Liver (tissue), 9 donors: Measurements from ENCODE around the gene FGF3. TPM values are rescaled to one million over a fixed set of nuclear protein-coding genes. Genes with fewer than 3 reads are reported as not detected.

Source experiments
- DNase-seq: peaks from one replicate; pipeline ENCODE4 v3.0.0-alpha.2; 2017; ENCODE audit warnings: low spot score
- H3K27ac ChIP-seq, 2 donors: one replicate each; pipeline ENCODE4 v1.7.0; 2013; ENCODE audit warnings: inconsistent platforms in 2 of 2, low read length in 2 of 2, control low read depth in 1 of 2, low read depth in 1 of 2, mild to moderate bottlenecking in 1 of 2
- H3K27me3 ChIP-seq, 4 donors: one replicate each; pipeline versions ENCODE4 v1.6.1 to v1.7.0; 2013; ENCODE audit warnings: low read length in 3 of 4, inconsistent platforms in 1 of 4, mild to moderate bottlenecking in 1 of 4, moderate library complexity in 1 of 4; ENCODE audit not compliant: control insufficient read depth in 4 of 4, insufficient read depth in 4 of 4
- H3K36me3 ChIP-seq, 4 donors: one replicate each; pipeline versions ENCODE4 v1.6.1 to v1.7.0; 2013; ENCODE audit warnings: low read length in 3 of 4, mild to moderate bottlenecking in 3 of 4, low read depth in 1 of 4, moderate library complexity in 1 of 4; ENCODE audit not compliant: control insufficient read depth in 4 of 4, insufficient read depth in 3 of 4
- H3K4me1 ChIP-seq, 4 donors: one replicate each; pipeline versions ENCODE4 v1.6.1 to v1.7.0; 2013; ENCODE audit warnings: low read length in 3 of 4, mild to moderate bottlenecking in 3 of 4, moderate library complexity in 1 of 4; ENCODE audit not compliant: control insufficient read depth in 4 of 4, insufficient read depth in 4 of 4
- H3K4me3 ChIP-seq, 3 donors: one replicate each; pipeline versions ENCODE4 v1.6.1 to v1.7.0; 2013; ENCODE audit warnings: low read length in 3 of 3, control low read depth in 1 of 3, low read depth in 1 of 3, mild to moderate bottlenecking in 1 of 3
- H3K9ac ChIP-seq, 2 donors: one replicate each; pipeline ENCODE4 v1.7.0; 2013; ENCODE audit warnings: low read length in 2 of 2, mild to moderate bottlenecking in 2 of 2, moderate library complexity in 2 of 2, control low read depth in 1 of 2, low read depth in 1 of 2
- H3K9me3 ChIP-seq, 4 donors: one replicate each; pipeline versions ENCODE4 v1.6.1 to v1.7.0; 2013; ENCODE audit warnings: low read length in 3 of 4; ENCODE audit not compliant: control insufficient read depth in 4 of 4
- EGR1 ChIP-seq, 2 donors: IDR thresholded peaks; 2 replicates each; pipeline ENCODE4 v1.6.1; 2016 to 2018; ENCODE audit warnings: antibody characterized with exemption in 2 of 2, low read depth in 2 of 2
- FOXA2 ChIP-seq: IDR thresholded peaks from 2 replicates; pipeline ENCODE4 v1.6.1; 2016; ENCODE audit warnings: antibody characterized with exemption
- GABPA ChIP-seq, 2 donors: IDR thresholded peaks in 1 of 2; conservative IDR thresholded peaks in 1 of 2; 2 replicates each; pipeline ENCODE4 v1.6.1; 2016; ENCODE audit warnings: antibody characterized with exemption in 2 of 2, mild to moderate bottlenecking in 1 of 2, moderate library complexity in 1 of 2
- HNF4A ChIP-seq, 2 donors: conservative IDR thresholded peaks; 2 replicates each; pipeline ENCODE4 v1.6.1; 2016; ENCODE audit warnings: antibody characterized with exemption in 2 of 2, mild to moderate bottlenecking in 2 of 2
- HNF4G ChIP-seq: IDR thresholded peaks from 2 replicates; pipeline ENCODE4 v1.6.1; 2016; ENCODE audit warnings: antibody characterized with exemption
- JUND ChIP-seq, 2 donors: IDR thresholded peaks; 2 replicates each; pipeline ENCODE4 v1.6.1; 2016; ENCODE audit warnings: antibody characterized with exemption in 2 of 2
- NR2F2 ChIP-seq: IDR thresholded peaks from 2 replicates; pipeline ENCODE4 v1.6.1; 2016; ENCODE audit warnings: antibody characterized with exemption
- RAD21 ChIP-seq, 2 donors: IDR thresholded peaks; 2 replicates each; pipeline ENCODE4 v1.6.1; 2016; ENCODE audit warnings: antibody characterized with exemption in 2 of 2, mild to moderate bottlenecking in 2 of 2
- RXRA ChIP-seq, 2 donors: IDR thresholded peaks; 2 replicates each; pipeline ENCODE4 v1.6.1; 2017 to 2018; ENCODE audit warnings: antibody characterized with exemption in 2 of 2, mild to moderate bottlenecking in 1 of 2
- SP1 ChIP-seq: IDR thresholded peaks from 2 replicates; pipeline ENCODE4 v1.6.1; 2018; ENCODE audit warnings: antibody characterized with exemption, mild to moderate bottlenecking
- TAF1 ChIP-seq: conservative IDR thresholded peaks from 2 replicates; pipeline ENCODE4 v1.6.1; 2016; ENCODE audit warnings: antibody characterized with exemption, mild to moderate bottlenecking
- YY1 ChIP-seq: IDR thresholded peaks from 2 replicates; pipeline ENCODE4 v1.6.1; 2016; ENCODE audit warnings: antibody characterized with exemption, mild to moderate bottlenecking
- WGBS: extraction: QIAGEN DNeasy Blood & Tissue Kit; methylation state at CpG from one replicate; pipeline ENCODE4 v1.1.7; 2013; 5-methylcytosine and 5-hydroxymethylcytosine counted together
- polyA plus RNA-seq, 2 donors: library from polyadenylated mRNA; stranded (reverse) in 1 of 2; unstranded in 1 of 2; fragments of 200-250 nt in 1 of 2; fragments of >200 nt in 1 of 2; fragmentation: Nextera tagmentation in 1 of 2; extraction: Ambion mirVana in 1 of 2; gene quantifications; one replicate each; pipeline versions ENCODE4 v1.2.1 to v1.2.3, GENCODE V29; 2013 to 2015
- total RNA-seq, 2 donors: library from RNA; depleted of rRNA; stranded (reverse); fragments of >200 nt; gene quantifications; one replicate each; pipeline ENCODE4 v1.2.3, GENCODE V29; 2014
- TF ChIP-seq, protein P1 (sequence below): IDR thresholded peaks from 2 replicates; pipeline ENCODE4 v1.6.1; 2016; ENCODE audit warnings: antibody characterized with exemption
- TF ChIP-seq, protein P2 (sequence below): IDR thresholded peaks from 2 replicates; pipeline ENCODE4 v1.6.1; 2016; ENCODE audit warnings: antibody characterized with exemption
- TF ChIP-seq, protein P3 (sequence below): IDR thresholded peaks from 2 replicates; pipeline ENCODE4 v1.6.1; 2016; ENCODE audit warnings: antibody characterized with exemption, mild to moderate bottlenecking
- TF ChIP-seq, protein P4 (sequence below): IDR thresholded peaks from 2 replicates; pipeline ENCODE4 v1.6.1; 2016; ENCODE audit warnings: antibody characterized with exemption
- donor health status: healthy.
- donor health status: healthy.
- donor health status: healthy.
- donor health status: healthy.
- donor health status: healthy.

FGF3 gene
- total and polyA plus RNA-seq, 4 donors: not detected

DNA sequence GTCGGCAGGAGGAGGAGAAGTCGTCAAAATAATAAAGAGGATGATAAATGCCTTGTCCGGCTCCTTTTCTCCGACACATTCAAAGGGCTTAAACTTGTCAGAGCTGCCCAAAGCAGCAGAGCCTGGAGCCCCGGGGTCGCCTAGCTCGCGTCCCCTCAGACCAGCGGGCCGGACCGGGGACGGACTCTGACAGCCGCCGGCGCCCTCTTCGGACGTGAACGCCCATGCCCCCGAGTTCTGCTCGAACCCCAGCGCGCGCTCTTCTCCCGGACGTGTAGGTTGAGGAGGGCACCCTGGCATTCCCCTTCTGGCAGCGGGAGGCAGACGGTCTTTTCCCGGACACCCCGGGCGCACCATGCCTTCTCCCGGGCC is 999 bp downstream of the FGF3 start:
- no peak for DNase-seq
- 3% methylated on average over 31 of the region's 31 CpGs for WGBS
- no peaks in the 10 kb centered on the region for H3K36me3 ChIP-seq
- peaks cover 4 to 12% (median 6%) of the 10 kb centered on the region in 4 donors for H3K4me1 ChIP-seq
- H3K9me3 ChIP-seq: no peaks in the 10 kb centered on the region
- no peak overlapping the region for H3K9ac ChIP-seq
- no peak overlapping the region for H3K27ac ChIP-seq
- peak overlapping the region in 1 of 3 donors; percentile 11 for H3K4me3 ChIP-seq
- TF ChIP-seq JUND (IDR thresholded peaks at IDR 0.05) (no peak), RAD21 (IDR thresholded peaks at IDR 0.05) (no peak), EGR1 (IDR thresholded peaks at IDR 0.05; ENCODE audit: low read depth in 2 of 2) (no peak), RXRA (IDR thresholded peaks at IDR 0.05) (no peak), GABPA (IDR thresholded peaks at IDR 0.05 in 1 of 2, conservative IDR thresholded peaks at IDR 0.05 in 1 of 2) (no peak), HNF4A (conservative IDR thresholded peaks at IDR 0.05) (no peak), HNF4G (no peak), SP1 (no peak), YY1 (no peak)
- TF ChIP-seq, protein P1, sequence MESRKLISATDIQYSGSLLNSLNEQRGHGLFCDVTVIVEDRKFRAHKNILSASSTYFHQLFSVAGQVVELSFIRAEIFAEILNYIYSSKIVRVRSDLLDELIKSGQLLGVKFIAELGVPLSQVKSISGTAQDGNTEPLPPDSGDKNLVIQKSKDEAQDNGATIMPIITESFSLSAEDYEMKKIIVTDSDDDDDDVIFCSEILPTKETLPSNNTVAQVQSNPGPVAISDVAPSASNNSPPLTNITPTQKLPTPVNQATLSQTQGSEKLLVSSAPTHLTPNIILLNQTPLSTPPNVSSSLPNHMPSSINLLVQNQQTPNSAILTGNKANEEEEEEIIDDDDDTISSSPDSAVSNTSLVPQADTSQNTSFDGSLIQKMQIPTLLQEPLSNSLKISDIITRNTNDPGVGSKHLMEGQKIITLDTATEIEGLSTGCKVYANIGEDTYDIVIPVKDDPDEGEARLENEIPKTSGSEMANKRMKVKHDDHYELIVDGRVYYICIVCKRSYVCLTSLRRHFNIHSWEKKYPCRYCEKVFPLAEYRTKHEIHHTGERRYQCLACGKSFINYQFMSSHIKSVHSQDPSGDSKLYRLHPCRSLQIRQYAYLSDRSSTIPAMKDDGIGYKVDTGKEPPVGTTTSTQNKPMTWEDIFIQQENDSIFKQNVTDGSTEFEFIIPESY: no peak
- TF ChIP-seq, protein P2, sequence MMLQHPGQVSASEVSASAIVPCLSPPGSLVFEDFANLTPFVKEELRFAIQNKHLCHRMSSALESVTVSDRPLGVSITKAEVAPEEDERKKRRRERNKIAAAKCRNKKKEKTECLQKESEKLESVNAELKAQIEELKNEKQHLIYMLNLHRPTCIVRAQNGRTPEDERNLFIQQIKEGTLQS: no peak
- H3K27me3 ChIP-seq: peaks cover 6 to 20% (median 13%) of the 10 kb centered on the region in 4 donors

DNA sequence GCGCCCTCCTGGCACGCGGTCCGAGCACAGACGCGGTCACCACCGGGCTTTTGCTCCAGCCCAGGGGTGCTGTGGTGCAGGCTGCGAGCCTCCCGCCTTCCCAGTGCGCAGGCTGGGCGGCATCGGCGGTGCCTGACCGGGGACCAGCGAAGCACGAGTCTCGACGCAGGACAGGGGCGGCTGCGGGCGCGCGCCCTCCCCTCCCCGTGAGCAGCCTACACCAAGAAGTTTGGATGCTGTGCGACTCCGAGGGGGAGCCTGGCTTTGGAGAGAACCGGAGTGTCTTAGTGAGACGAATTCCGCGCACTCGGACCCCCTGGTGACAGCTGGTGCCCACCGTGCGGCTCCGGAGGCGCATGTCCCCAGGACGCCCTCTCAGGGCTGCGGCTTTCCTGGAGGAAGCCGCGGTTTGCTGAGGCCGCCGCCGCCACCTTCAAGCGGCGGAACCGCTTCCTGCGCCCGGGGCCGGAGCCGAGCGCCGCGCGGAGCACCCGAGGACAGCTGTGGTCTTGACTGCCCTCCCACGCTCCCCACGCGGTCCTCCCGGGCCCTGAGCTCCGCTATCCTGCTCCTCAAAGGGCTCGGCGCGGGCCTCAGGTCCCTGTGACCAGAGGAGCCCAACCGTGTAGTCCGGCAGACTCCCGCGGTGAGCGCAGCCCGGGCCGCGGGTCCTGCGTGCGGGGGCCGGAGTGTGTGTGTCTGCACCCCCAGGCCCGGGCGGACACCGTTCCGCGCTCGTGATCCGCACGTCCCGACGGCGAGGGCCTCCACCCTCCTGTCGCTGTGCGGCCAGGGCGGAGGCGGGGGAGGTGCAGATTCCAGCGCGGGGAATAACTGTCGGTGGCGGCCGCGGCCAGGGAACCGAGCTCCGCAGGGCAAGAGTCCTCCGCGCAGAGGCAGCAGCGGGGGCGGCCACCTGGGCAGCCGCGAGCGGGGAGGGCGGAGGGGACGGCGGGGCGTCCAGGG is 1.7 kb downstream of the FGF3 start:
- H3K9ac ChIP-seq: no peak overlapping the region
- no peaks in the 10 kb centered on the region for H3K9me3 ChIP-seq
- peak overlapping the region in 1 of 3 donors; percentile 11 for H3K4me3 ChIP-seq
- DNase-seq: no peak
- 3% methylated on average over 107 of the region's 107 CpGs for WGBS
- TF ChIP-seq HNF4G (no peak), TAF1 (no peak), HNF4A (conservative IDR thresholded peaks at IDR 0.05) (no peak), FOXA2 (no peak), SP1 (no peak), RXRA (IDR thresholded peaks at IDR 0.05) (no peak), GABPA (IDR thresholded peaks at IDR 0.05 in 1 of 2, conservative IDR thresholded peaks at IDR 0.05 in 1 of 2) (no peak), NR2F2 (no peak), RAD21 (IDR thresholded peaks at IDR 0.05) (no peak), YY1 (no peak), EGR1 (IDR thresholded peaks at IDR 0.05; ENCODE audit: low read depth in 2 of 2) (no peak)
- TF ChIP-seq, protein P3, sequence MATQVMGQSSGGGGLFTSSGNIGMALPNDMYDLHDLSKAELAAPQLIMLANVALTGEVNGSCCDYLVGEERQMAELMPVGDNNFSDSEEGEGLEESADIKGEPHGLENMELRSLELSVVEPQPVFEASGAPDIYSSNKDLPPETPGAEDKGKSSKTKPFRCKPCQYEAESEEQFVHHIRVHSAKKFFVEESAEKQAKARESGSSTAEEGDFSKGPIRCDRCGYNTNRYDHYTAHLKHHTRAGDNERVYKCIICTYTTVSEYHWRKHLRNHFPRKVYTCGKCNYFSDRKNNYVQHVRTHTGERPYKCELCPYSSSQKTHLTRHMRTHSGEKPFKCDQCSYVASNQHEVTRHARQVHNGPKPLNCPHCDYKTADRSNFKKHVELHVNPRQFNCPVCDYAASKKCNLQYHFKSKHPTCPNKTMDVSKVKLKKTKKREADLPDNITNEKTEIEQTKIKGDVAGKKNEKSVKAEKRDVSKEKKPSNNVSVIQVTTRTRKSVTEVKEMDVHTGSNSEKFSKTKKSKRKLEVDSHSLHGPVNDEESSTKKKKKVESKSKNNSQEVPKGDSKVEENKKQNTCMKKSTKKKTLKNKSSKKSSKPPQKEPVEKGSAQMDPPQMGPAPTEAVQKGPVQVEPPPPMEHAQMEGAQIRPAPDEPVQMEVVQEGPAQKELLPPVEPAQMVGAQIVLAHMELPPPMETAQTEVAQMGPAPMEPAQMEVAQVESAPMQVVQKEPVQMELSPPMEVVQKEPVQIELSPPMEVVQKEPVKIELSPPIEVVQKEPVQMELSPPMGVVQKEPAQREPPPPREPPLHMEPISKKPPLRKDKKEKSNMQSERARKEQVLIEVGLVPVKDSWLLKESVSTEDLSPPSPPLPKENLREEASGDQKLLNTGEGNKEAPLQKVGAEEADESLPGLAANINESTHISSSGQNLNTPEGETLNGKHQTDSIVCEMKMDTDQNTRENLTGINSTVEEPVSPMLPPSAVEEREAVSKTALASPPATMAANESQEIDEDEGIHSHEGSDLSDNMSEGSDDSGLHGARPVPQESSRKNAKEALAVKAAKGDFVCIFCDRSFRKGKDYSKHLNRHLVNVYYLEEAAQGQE: no peak
- TF ChIP-seq, protein P4, sequence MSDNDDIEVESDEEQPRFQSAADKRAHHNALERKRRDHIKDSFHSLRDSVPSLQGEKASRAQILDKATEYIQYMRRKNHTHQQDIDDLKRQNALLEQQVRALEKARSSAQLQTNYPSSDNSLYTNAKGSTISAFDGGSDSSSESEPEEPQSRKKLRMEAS: no peak
- TF ChIP-seq, protein P1: no peak
- TF ChIP-seq, protein P2: no peak
- H3K27ac ChIP-seq: no peak overlapping the region
- peaks cover 6 to 20% (median 13%) of the 10 kb centered on the region in 4 donors for H3K27me3 ChIP-seq
- H3K36me3 ChIP-seq: no peaks in the 10 kb centered on the region
- peaks cover 4 to 12% (median 6%) of the 10 kb centered on the region in 4 donors for H3K4me1 ChIP-seq
